ENCODE data around the gene COL7A1. TPM values are rescaled to one million over a fixed set of nuclear protein-coding genes. Genes with fewer than 3 reads are reported as not detected.

The COL7A1 gene
- total and polyA plus RNA-seq, 2 of the 8 experiments (the other 6 are each of a cell fraction or from before 2014, with no cell fraction given): 10.7 to 13.9 TPM

DNA sequence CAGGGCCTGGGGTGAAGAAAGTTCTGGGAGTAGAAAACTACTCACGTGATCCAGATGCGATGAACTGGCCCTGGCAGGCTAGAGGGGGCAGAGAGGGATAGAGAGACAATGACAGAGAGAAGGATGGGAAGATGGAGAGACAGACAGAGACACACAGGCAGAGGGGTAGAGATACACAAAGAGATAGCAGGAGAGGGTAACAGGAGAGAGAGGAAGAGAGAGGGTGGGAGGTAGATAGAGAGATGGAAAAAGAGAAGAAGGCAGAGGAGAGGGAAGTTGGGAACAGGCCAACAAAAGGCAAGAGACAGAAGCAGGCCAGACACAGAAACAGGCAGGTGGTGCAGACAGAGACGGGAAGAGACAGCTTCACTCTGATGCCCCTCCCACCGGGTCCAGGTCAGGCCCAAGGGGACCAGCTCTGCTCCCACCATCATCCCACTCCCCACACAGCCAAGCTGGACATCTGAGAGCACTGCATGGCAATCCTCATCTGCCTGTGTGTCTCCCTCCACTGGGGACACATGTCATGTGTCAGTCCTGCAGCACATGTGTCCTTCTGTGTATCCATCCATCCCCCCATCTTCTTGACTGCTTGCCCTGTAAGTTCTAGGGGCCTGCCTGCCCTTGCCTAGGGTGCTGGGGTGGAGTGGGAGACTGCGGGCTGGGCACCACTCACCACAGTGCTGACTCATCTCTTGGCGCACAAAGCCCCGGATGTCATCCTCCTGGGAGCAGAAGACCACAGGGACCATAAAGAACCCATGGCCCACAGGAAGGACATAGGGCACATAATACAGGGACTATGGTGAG is 29.3 kb downstream of the COL7A1 start:
- Histone ChIP-seq H2AFZ (ENCODE audit: low read length) (no peak overlapping the region), H3K23ac (ENCODE audit: insufficient read length) (no peak overlapping the region), H3K79me1 (ENCODE audit: low read depth, low read length) (no peaks in the 10 kb centered on the region), H3K27me3 (replicated peaks in 1 of 4; ENCODE audit: control insufficient read depth in 3 of 4, extremely low read depth in 1 of 4, insufficient read depth in 3 of 4, low read length in 3 of 4) (no peaks in the 10 kb centered on the region), H3K23me2 (ENCODE audit: low read depth, low read length) (no peaks in the 10 kb centered on the region), H4K8ac (ENCODE audit: extremely low read depth, insufficient read depth, low read length) (no peak overlapping the region), H3K4ac (replicated peaks; ENCODE audit: insufficient read length, low read depth, low read length) (no peak overlapping the region), H3K79me2 (ENCODE audit: control insufficient read depth in 1 of 2, insufficient read depth in 2 of 2, low read length in 2 of 2) (no peaks in the 10 kb centered on the region), H3K14ac (ENCODE audit: insufficient read length) (no peak overlapping the region), H2AK5ac (ENCODE audit: low read depth, low read length) (no peak overlapping the region), H4K20me1 (replicated peaks in 1 of 2; ENCODE audit: control insufficient read depth in 1 of 2, insufficient read depth in 2 of 2, low read length in 2 of 2) (no peaks in the 10 kb centered on the region), H2BK120ac (replicated peaks; ENCODE audit: low read depth, low read length) (no peak overlapping the region), H3K18ac (ENCODE audit: extremely low read depth, low read length) (no peak overlapping the region), H3K4me3 (ENCODE audit: extremely low read depth in 1 of 4, insufficient read depth in 2 of 4, low read depth in 3 of 4, low read length in 4 of 4) (no peak overlapping the region), H2BK5ac (ENCODE audit: low read depth, low read length) (no peak overlapping the region), H4K5ac (ENCODE audit: insufficient read length, low read depth, low read length) (no peak overlapping the region), H2BK20ac (ENCODE audit: low read length) (no peak overlapping the region), H3K9ac (replicated peaks in 1 of 4; ENCODE audit: extremely low read depth in 1 of 4, low read depth in 3 of 4, low read length in 3 of 4) (no peak overlapping the region), H3K27ac (ENCODE audit: low read depth, low read length) (no peak overlapping the region), H2BK12ac (ENCODE audit: low read depth, low read length) (no peak overlapping the region), H2BK15ac (ENCODE audit: low read length) (no peak overlapping the region), H3K36me3 (ENCODE audit: control insufficient read depth in 2 of 4, insufficient read depth in 4 of 4, low read length in 3 of 4) (no peaks in the 10 kb centered on the region), H3K4me1 (replicated peaks in 1 of 4; ENCODE audit: control insufficient read depth in 3 of 4, insufficient read depth in 4 of 4, low read length in 3 of 4) (peaks cover 0 to 15% (median 10%) of the 10 kb centered on the region in 4 experiments; a peak in 6 of 7 replicates), H3K4me2 (ENCODE audit: insufficient read depth in 1 of 2, low read depth in 2 of 2, low read length in 2 of 2) (no peak overlapping the region), H4K91ac (replicated peaks; ENCODE audit: insufficient read length, low read length) (no peak overlapping the region), H3K56ac (replicated peaks; ENCODE audit: insufficient read length, low read depth, low read length) (no peak overlapping the region), H3K9me3 (ENCODE audit: insufficient read depth in 2 of 2, low read depth in 1 of 2, low read length in 1 of 2) (no peaks in the 10 kb centered on the region)
- POLR2A ChIA-PET (ENCODE audit: partially characterized antibody): interaction anchor here (1.0 to 2.0 kb wide), 2 partner anchors 31 to 98 kb away, joined by 3 to 8 read pairs; partner anchors contain the start of gene CELSR3
- 94% methylated on average over 5 of the region's 7 CpGs; no CpG with 5 or more reads in 1 of the 2 experiments for WGBS, 2 experiments (ENCODE audit: extremely low coverage in 1 of 2, insufficient coverage in 1 of 2, insufficient read length in 1 of 2, insufficient replicate concordance in 2 of 2, low coverage in 1 of 2, low lambda C conversion rate in 2 of 2, missing lambda C conversion rate in 1 of 2)
- no peak for FAIRE-seq
- CTCF ChIA-PET (ENCODE audit: partially characterized antibody): interaction anchor here (1.2 to 6.1 kb wide), 2 partner anchors 17 to 174 kb away, joined by 3 to 32 read pairs; no protein-coding TSS in a partner anchor
- no peak for DNase-seq (ENCODE audit: low read depth in 1 of 2, low spot score in 2 of 2)
- TF ChIP-seq CREB1 (IDR thresholded peaks at IDR 0.05): no peak
- TF ChIP-seq, protein P1, sequence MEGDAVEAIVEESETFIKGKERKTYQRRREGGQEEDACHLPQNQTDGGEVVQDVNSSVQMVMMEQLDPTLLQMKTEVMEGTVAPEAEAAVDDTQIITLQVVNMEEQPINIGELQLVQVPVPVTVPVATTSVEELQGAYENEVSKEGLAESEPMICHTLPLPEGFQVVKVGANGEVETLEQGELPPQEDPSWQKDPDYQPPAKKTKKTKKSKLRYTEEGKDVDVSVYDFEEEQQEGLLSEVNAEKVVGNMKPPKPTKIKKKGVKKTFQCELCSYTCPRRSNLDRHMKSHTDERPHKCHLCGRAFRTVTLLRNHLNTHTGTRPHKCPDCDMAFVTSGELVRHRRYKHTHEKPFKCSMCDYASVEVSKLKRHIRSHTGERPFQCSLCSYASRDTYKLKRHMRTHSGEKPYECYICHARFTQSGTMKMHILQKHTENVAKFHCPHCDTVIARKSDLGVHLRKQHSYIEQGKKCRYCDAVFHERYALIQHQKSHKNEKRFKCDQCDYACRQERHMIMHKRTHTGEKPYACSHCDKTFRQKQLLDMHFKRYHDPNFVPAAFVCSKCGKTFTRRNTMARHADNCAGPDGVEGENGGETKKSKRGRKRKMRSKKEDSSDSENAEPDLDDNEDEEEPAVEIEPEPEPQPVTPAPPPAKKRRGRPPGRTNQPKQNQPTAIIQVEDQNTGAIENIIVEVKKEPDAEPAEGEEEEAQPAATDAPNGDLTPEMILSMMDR (IDR thresholded peaks at IDR 0.05; ENCODE audit: control extremely low read depth in 1 of 3, insufficient read depth in 1 of 3, low read depth in 1 of 3, low read length in 3 of 3): no peak
- no peak for TF ChIP-seq USF2 (IDR thresholded peaks at IDR 0.05; ENCODE audit: low read length)
- TF ChIP-seq BRCA1 (IDR thresholded peaks at IDR 0.05; ENCODE audit: low read depth, low read length): no peak
- no peak for TF ChIP-seq EGR1 (IDR thresholded peaks at IDR 0.05; ENCODE audit: borderline replicate concordance, low read depth, low read length)

Measured in H1 (cell line).